ENCODE results near the gene SRC. TPM values are rescaled to one million over a fixed set of nuclear protein-coding genes. Genes with fewer than 3 reads are reported as not detected.

Gene SRC
- total and polyA plus RNA-seq, 2 of the 8 experiments (the other 6 are each of a cell fraction or from before 2014, with no cell fraction given), result 27.6 to 28.8 TPM

DNA sequence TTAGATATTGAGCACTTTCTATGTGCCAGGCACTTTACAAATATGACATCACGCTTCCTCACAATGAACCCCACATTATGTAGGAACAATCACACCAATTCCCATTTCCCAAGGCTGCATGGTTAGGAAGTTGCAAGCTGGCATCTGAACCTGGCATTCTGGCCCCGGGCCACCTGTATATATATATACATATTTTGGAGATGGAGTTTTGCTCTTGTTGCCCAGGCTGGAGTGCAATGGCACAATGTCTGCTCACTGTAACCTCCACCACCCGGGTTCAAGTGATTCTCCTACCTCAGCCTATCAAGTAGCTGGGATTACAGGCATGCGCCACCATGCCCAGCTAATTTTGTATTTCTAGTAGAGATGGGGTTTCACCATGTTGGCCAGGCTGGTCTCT is 30.4 kb downstream of the SRC start (continued):
- TF ChIP-seq, protein P1, sequence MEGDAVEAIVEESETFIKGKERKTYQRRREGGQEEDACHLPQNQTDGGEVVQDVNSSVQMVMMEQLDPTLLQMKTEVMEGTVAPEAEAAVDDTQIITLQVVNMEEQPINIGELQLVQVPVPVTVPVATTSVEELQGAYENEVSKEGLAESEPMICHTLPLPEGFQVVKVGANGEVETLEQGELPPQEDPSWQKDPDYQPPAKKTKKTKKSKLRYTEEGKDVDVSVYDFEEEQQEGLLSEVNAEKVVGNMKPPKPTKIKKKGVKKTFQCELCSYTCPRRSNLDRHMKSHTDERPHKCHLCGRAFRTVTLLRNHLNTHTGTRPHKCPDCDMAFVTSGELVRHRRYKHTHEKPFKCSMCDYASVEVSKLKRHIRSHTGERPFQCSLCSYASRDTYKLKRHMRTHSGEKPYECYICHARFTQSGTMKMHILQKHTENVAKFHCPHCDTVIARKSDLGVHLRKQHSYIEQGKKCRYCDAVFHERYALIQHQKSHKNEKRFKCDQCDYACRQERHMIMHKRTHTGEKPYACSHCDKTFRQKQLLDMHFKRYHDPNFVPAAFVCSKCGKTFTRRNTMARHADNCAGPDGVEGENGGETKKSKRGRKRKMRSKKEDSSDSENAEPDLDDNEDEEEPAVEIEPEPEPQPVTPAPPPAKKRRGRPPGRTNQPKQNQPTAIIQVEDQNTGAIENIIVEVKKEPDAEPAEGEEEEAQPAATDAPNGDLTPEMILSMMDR (IDR thresholded peaks at IDR 0.05; ENCODE audit: control extremely low read depth in 1 of 3, insufficient read depth in 1 of 3, low read depth in 1 of 3, low read length in 3 of 3), result no peak
- no peak for TF ChIP-seq CEBPB (IDR thresholded peaks at IDR 0.05; ENCODE audit: low read depth, low read length)

Measured in H1 (cell line).